ENCODE data around the gene LDB2.
"Not testable (repeated sequence)": the region's sequence is repeated elsewhere in the genome, so short reads cannot be mapped to it uniquely, and the experiment has no call there.

The LDB2 gene

DNA sequence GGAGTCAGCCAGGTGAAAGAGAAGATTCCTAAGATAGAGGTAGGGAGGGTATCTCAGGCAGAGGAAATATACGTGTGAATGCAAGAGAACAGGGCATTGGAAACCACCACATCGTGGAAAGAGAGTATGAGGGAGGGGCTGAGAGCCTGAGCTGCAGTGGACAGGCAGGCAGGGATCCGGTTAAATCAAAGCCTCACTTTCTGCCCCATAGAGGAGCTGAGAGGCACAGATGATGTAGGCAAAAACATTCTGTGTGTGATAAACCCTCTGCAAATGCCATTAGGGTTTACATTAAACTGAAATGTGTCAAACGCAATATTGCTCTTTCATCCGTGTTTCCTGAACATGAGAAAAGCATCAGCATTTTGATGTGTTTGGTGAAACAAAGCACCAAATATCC is 374.0 kb downstream of the LDB2 start:
- DNase-seq, result no peak

DNA sequence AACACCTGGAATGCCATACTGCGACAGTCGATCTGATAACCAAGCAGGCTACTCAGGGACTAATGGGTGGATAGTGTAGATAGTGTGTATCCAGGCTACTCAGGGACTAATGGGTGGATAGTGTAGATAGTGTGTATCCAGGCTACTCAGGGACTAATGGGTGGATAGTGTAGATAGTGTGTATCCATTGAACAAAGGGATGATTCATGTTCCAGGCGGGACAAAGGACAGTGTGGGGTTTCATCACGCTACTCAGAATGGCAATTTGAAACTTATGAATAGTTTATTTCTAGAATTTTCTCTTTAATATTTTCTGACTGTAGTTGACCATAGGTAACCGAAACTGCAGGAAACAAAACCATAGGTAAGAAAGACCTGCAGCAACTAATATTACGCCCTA is 374.9 kb downstream of the LDB2 start:
- DNase-seq, result not testable (repeated sequence)

DNA sequence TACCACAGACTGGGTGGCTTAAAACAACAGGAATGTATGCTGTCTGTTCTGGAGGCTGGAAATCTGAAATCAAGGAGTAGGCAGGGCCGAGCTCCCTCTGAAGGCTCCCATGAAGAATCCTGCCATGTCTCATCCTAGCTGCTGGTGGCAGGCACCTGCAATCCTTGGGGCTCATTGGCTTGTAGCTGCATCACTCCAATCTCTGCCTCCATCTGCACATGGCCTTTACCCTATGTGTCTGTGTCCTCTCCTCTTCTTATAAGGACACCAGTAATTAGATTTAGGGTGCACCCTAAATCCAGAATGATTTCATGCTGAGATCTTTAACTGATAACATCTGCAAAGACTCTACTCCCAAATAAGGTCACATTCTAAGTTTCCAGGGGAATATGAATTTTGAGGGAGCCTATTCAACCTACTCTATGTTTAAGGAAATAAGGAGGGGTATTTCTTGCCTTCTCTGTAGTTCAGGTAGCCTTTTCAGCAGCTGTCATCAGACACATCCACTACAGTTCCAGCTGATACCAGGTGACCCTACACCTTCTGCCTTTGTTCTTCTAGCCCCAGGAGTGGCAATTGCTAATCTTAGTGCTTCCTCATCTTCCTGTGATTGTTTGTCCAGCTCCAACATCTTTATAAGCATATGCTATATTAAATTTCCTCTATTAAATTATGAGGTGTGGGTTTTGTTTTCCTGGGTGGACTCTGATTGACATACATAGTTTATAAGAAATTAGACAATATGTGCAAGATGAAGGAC is 377.1 kb downstream of the LDB2 start:
- no peak for DNase-seq

DNA sequence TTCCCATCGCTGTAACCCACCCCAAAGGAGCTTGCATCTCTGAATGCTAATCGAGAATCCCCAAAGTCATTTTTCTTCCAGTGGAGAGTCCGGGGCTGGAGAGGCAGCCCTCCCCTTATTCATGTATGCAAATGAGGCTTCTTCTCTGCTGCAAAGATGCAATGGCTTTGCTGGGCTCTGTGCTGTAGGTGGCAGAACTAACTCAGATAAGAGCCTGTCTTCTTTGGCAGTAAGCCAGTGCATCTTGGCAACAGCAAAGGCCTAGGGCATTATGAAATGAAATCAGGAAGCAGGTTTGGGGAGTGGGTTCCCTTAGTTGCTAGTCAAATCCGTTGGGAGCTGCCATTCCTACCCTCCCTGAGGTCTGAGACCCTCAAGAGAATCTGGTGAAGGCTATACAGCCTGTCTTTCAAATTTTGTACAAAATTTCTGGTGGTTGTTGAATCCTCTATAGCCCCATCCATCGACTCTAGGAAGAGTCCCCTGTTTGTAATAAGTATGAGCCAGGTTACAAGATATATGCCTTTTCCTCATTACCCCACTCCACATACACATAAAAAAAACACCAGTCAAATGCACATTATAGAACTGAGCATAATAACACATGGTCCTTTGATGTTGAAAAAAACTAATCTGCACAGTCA is 381.5 kb downstream of the LDB2 start:
- DNase-seq, result no peak

DNA sequence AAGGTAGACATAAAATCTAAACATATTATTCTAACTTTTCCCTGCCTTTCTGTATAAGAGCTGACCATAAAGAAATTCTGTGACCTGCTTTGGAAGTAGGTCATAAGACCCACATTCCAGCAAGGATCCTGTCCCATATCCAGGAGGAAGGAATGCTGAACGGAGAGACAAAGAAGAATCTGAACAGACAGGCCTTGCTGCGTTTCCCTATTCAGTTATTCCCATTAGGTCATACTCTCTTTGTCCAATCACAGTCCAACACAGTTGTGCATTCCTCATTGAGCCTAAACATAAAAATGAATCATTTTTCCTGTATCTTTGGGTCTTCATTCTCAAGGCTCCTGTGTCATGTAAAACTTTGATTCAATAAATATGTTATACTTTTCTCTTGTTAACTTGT is 384.6 kb downstream of the LDB2 start:
- no peak for DNase-seq

DNA sequence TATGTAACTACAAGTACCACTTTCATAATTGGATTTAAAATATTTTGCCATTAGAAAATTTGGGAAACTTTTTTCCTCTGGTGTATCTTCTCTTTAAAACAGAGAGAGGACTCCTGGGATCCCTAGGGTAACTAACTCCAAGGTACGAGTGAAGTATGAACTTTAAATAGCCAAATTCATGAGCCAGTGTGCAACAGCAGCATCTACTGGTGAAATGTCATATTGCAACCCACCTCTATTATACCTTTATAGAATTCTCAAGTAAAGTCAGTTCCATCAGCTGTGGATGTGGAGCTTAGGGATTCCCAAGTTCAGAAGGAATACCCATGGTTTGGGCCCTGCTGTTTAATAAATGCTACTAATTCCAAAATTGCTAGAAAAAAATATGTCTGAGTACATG is 389.5 kb downstream of the LDB2 start:
- DNase-seq, result no peak

DNA sequence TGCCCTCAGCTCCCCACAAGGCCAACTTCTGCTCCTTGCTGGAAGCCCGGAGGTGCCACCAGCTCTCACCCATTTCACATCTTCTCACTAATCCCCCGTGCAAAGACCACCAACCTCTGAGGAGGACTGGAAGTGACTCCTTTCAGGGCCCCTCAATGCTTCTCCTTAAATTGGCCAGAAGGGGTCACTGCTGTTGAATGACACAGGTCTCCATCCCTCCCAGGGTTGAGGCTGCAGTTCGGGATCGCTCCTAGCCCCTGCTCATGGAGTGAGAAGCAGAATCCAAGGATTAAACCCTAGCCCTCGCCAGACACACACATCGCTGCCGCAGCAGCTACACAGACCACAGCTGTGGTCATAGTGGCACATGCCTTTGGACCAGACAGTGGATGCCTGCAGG is 392.7 kb downstream of the LDB2 start:
- no peak for DNase-seq

DNA sequence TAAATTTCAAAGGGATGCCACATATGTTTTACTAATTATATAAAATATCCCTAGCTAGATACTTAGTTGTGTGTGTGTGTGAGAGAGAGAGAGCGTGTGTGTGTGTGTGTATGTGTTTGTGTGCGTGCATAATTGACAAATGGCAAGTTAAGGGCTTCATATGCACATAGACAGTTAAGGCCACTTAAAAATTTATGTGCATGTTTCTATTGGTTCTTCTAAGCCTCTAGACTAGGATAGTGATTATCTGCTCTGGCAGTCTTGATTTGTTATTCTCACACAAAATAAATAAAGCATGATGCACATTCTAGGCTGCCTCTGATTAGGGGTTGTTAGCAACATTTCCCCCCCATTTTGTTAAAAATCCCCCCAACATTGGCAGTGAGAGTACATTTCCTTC is 393.2 kb downstream of the LDB2 start:
- no peak for DNase-seq

DNA sequence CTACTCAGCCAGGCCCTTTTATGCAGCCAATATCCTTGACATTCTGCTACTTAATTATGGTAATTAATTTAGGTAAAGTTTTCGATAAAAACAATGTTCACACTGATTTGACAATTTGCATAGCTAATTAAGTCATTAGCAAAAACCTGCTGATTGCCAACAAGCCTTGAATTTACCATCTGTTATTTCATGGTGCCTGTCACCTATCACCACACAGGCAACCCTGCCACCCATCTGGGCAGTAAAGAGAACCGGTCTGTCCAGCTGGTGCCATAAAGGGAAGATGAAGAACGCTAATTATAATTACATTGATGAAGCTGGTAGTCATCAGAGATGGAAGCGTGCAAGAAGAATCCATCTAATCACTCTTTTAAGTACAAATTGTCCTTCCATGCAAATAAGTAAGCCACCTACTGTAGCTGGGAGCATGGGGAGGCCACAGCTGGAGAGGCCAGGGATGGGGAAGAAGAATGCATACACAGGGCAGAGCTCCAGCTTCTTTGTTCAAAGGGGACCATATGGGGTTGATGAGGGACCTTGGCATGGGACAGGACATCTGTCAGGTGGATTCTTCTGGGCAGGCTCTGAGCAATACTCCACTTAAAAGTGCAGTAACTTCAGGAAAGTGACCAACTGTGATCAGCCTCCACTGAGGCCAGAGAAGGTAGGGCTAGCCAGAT is 394.9 kb downstream of the LDB2 start:
- DNase-seq, result no peak

DNA sequence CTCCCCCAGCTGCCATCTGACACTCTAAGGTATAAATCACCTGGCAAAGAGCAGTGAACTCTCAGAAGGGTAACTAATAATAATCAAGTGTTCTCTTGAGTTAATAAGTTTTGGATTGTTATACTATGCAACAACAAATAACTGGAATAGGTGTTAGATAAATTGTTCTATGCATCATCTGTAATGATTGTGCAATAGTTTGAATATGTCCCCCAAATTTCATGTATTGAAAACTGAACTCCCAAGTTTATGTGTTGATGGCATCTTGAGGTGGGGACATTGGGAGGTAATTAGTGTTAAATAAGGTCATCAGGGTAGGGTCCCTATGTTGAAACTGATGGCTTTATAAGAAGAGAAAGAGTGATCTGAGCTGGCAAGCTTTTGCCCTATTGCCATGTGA is 399.5 kb downstream of the LDB2 start:
- DNase-seq, result no peak

DNA sequence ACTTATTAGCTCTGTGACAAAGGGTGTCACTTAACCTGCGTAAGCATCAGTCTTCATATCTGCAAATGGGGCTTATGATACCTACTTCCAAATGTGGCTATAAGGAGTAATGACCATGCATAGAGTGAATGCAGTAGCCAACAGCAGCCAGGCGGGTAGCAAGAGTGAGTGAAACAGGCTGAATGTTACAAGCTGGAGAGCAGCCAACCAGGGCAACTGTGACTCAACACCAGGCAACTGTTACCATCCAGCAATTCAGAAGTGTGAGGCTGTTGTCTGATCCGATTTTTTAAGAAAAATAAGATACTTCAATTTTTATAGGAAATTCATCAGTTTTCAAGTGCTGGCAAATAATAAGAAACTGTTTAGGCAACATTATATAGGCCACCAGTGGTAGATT is 401.9 kb downstream of the LDB2 start:
- DNase-seq, result no peak

DNA sequence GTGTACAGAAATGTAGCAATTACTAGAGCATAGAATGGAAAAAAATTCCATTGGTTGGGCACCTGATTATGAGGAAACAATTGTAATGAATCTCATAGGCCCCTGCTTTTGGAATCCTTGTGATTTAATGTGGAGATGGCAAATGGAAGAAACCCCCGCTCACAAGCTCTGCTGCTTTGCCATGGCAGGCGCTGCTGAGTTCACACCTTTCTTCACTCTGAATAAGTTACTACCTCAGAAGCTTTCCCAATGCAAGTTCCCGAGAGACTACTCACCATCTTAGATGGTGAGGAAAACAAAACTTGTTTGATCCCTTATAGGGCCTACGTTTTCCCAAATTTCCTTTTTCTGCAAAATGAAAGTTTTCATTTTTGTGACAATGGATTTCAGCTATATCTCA is 405.6 kb downstream of the LDB2 start:
- DNase-seq, result no peak

DNA sequence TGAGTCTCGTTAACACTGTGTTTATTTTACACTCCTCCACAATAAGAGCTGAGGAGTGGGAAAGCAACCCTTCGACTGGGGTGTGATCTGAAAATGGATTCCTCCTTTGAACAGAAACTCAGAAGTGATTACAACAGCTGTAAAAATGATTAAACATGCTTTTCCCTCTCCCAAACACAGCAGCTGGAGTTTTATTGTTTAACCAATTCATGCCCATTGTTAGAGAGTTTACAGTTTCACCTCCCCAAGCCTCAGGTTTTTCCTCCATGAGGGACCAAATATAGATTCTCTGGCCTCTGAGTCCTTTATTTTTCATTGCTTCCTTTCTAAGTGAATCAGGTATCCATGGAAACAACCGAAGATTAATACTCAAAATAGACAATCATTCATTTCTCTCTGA is 409.2 kb downstream of the LDB2 start:
- DNase-seq, result no peak

DNA sequence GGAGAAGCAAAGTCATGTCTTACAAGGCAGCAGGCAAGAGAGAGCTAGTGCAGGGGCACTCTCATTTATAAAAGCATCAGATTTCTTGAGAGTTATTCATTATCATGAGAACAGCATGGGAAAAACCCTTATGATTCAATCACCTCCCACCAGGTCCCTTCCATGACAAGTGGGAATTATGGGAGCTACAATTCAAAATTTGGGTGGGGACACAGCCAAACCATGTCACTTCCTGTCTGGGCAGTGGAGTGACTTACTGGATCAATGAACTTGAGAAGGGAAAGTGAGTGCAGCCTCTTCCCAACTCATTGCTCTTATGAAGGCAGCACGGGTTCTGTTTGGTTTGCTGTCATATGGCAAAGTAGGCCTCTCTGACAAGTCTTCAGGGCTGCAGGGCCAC is 410.4 kb downstream of the LDB2 start:
- no peak for DNase-seq

DNA sequence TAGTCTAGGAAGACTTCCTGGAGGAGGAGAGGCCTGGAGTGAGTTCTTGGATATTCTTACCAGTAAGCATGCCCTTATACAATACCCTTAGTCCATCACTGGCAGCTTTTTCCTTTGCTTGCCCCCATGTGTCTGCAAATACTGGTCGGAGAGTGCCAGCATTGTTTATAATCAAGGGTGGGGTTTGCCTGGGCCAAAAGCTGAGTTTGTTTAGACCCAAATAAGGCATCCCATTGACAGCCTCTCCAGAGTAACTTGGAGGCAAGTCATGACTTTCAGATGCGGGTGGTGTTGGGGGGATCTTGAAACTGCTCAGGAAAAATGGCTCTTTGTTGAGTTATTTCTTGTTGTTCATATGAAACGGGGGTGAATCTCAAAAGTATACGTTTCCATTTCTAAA is 413.7 kb downstream of the LDB2 start:
- DNase-seq, result no peak

DNA sequence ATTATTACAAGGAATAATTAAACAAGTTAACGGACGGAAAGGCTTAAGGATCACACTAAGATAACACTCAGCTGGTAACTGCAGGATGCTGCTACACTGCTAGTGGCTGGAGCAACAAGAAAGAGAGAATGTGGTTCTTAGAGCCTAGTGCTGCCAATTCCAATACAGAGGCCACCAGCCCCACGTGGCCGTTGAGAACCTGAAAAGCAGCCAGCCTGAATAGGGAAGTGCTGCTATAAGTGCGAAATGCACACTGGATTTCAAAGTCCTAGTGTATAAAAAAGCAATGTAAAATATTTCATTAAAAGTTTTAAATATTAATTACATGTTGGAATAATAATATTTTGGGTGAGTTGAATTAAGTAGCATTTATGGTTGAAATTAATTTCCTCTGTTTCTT is 414.9 kb downstream of the LDB2 start:
- no peak for DNase-seq

DNA sequence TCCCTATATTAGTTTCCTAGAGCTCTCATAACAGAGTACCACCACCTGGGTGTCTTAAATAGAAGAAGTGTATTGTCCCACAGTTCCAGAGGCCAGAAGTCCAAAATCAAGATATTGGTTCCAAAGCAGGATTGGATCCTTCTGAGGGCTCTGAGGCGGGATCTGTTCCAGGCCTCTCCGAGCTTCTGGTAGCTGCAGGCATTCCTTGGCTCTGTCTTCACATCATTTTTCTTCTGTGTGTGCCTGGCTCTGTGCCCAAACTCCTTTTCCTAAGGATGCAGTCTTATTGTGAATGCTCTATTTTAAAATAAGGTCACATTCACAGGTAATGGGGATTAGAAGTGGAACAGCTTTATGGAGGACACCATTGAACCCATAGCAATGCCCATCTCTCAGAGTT is 418.4 kb downstream of the LDB2 start:
- no peak for DNase-seq

DNA sequence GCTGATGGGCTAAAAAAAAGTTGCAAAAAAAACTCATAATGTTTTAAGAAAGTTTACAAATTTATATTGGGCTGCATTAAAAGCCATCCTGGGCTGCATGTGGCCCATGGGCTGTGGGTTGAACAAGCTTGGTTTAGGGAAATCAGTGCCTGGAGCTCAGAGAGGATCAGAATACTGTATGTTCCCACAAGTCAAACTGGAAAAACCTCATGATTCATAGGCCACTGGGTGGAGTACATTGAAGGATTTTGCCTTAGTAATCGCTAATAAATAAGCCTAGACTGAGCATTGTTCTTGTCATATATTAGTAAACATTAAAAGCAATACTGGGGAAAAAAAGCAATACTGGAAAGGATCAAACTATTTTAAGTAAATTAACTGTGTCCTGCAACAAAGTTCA is 425.9 kb downstream of the LDB2 start:
- DNase-seq, result no peak

DNA sequence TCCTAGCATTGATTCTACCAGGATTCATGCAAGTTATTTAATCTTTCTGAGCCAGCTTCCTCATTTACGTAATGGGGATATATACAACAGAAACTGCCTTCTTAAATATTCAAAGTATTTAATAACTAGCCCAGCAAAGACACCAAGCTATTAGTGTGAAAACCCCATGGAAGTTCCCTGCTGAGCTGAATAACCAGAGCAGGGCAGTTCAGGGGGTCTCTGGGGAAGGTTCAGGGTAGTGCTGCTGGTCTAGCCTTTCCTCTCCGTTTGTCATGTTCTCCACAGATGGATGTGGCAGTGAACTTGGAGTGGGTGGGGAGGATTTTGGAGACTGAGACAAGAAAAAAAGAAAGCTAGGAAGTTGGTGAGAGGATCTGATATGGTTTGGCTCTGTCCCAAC is 431.4 kb downstream of the LDB2 start:
- no peak for DNase-seq

DNA sequence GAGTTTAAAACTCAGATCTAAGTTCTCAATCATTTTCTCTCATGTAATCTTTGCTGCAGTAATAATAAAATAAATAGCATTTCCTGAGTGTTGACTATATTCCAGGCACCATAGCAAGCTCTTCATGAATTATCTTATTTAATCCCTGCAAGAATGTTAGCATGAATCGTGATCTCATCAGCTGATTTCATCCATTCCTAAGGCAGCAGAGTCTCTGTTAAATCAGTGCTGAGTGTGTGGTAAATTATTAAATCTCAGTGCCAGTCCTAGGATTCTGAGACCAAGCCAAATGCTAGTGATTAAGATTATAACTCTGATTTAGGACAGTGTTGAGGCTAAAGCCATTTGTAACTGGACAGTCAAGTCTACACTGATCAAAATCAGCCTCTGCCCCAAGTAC is 431.9 kb downstream of the LDB2 start:
- no peak for DNase-seq

DNA sequence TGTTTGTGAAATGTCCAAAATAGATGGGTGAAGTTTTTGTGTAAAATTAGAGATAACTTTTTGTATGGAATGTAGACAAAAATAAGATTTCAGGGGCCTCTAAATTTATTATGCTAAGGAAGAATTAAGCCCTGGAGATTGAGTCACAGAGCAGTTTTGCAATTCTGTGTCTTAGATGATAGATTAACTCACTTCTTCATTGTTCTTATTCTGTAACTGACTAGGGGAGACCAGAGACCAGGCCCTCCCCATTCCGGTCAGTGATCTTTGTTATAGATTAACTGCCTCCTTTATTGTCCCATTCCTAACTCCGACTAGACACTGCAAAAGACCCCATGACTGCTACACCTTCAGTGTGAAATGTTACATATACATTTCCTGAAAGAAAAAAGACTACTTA is 433.8 kb downstream of the LDB2 start:
- DNase-seq, result no peak

DNA sequence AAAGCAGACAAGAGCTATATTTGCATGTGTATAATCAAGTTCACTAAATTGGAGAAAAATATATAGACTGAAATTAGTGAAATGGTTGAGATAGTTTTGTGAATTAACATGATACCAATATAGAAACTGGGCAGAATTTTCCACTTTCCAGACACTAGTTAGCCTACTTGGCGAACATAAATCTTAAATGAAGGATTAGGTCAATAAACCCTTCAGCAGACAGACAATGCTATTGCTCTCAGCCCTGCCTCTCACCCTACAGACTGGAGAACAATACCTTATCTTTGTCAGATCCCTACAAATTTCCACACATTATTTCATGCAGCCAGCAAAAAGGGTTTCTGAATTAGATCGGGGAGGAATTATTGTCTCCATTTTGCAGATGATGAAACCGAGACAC is 435.8 kb downstream of the LDB2 start:
- DNase-seq, result no peak

DNA sequence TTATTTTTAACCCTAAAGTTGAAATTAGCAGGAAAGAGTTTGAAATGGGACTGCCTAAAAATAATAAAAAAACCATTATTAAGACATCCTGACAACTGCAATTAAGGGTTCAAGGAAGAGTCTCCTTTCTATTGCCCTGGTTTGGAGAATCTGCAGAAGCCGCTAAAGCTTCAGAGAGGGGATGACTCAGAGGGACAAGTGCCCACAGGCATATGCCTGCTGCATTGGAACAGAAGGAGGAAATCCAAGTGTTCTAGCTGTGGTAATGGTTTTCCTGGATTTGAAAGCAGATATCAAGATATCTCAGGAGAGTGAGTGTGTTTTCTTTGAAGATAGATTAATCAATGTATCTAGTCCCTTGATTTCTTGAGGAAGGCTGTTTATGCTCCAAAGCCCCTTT is 437.1 kb downstream of the LDB2 start:
- no peak for DNase-seq

DNA sequence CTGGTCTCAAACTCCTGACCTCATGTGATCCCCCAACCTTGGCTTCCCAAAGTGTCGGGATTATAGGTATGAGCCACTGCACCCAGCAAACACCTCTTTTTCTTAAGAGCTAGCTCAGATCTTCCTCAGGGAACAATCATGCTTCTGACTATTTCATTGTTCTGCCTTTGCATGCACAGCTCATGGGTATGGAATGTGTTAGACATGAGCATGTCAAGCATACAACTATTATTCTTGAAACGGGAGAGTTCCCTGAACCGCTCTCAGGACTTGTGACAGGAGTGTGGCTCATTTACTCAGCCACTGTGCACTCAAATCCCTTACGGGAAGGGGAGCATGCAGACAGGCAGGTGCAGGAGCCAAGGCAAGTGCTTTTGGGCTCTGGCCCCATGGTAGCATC is 440.5 kb downstream of the LDB2 start:
- DNase-seq, result no peak

Data from activated effector memory CD4-positive, alpha-beta T cell treated with anti-CD3 and anti-CD28 coated beads, Interleukin-2, amount 50 U/mL, for 16 hours (primary cell).